A172 (cell line): Measurements from ENCODE around the gene RNF144A. TPM values are rescaled to one million over a fixed set of nuclear protein-coding genes. Genes with fewer than 3 reads are reported as not detected.
A peak's percentile ranks its signal among the peaks of the same experiment; 100 is the strongest.

Experiments used
- DNase-seq: peaks from one replicate; pipeline ENCODE4 v3.0.0-alpha.2; 2015; ENCODE audit warnings: low spot score
- total RNA-seq: library from RNA; depleted of rRNA; stranded (reverse); fragments of >200 nt; shearing (Covaris generic); gene quantifications from 2 replicates; pipeline ENCODE4 v1.2.3, GENCODE V29; 2014

The RNF144A gene
- total RNA-seq, 1 experiment from 2014 or later: 11.4 TPM

DNA sequence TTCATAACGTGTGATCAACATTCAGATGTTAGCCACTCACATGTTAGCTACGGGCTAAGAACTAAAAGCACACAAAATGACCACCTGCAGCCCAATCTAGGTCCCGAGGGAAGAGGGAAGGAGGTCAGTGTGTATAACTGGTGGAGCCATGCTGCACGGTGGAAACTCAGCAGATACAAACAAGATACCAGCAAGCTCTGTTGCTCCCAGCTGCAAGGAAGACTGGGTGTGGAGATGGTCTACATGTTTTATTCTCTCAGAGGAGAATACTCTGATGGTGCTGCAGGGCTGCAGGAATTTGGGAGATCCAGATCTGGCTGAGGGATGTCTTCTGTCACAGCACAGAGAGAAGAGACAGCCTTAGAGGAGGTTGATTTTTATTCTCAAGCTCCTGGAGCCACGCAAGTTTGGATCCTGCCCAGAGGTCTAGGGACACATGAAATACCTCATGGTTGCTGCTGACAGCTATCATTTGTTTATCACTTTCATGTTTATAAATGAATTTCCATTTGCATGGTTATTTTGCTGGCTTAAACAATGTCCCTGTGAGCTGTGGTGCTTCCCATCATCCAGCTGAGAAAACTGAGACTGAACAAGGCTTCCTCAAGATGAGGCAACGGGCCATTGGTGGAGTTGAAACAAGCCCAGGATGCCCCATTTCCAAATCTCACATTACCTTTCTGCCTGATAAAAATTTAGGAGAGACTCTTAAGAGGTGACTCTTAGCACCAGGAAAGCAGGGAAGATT lies 30.9 kb downstream of the RNF144A start:
- DNase-seq: no peak

DNA sequence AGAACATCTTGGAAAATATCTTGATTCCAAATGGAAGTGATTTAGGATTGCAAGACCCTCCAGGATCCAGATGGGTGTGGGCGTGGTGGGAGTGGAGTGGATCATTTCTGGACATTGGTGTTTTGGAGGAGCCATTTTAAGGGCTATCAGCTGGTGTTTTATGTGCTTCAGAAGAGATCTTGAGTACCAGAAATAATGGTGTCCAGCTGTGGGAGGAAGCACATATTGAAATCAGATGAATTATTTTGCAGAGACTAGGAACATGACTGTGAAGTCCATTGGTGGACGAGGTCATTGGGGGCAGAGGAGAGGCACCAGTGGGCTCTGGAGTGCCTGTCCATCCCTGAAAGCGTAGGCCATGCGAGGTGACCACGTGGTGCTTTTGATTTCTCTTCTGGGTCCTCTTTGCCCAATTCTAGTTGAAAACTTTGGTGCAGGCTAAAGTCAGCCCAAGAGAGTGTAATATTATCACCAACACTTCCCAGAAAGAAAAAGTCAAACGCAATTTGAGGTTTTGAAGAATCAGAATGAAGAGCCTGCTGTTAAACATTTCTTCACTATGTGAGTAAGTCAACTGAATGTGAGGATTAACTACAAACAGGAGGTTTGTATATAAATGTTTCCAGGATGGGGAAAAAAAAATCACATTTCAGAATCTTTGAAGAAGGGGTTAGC lies 31.6 kb downstream of the RNF144A start:
- DNase-seq: no peak

DNA sequence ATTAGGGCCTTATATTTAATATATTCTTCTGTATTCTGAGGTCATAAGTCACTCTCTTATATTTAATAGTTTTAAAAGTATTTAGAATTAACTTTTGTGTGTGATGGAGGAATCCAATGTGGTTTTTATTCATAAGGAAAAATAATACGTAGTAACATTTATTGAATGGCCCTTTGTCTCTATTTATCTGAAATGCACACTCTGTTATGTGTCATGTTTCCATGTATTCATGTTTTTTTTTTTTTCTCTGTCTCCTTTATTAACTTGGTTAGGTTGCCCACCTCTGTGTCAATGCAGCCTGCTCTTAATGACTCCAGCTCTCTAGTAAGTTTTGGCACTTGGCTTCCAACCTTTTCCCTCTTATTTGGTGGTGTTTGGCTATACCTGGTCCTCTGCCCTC lies 33.8 kb downstream of the RNF144A start:
- DNase-seq: no peak

DNA sequence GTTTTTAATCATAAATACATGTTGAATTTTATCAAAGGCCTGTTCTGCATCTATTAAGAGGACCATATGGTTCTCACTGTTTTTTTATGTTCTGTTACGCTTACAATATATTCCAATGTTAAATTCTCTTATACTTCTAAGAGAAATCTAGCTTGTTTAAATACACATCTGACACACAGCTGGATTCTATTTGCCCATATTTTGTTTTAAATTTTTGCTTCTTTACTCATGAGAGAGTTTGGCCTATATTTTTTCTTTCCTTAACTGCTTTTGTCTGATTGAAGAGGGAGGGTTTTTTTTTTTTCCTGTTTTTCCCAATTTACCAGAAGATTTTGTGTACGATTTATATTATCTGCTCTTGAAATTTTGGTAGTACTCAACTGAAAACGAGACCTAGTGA lies 34.9 kb downstream of the RNF144A start:
- DNase-seq: no peak

DNA sequence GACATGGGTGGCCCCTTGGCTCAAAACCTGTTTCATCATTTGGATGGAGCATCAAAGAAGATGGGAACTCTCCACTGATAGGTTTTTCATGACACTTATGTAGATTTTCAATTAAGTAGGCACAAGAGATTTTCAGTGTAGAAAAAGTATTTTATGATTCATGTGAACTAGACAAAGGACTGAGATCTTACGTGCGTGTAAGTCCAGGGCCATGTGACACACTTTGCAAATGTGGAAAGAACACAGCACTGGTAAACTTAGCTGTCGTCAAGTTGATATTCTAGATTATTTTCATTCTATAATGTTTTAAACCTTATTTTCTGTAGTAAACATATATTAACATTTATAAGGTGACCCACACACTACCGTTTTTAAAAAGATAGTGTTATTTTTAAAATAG lies 37.4 kb downstream of the RNF144A start:
- no peak for DNase-seq

DNA sequence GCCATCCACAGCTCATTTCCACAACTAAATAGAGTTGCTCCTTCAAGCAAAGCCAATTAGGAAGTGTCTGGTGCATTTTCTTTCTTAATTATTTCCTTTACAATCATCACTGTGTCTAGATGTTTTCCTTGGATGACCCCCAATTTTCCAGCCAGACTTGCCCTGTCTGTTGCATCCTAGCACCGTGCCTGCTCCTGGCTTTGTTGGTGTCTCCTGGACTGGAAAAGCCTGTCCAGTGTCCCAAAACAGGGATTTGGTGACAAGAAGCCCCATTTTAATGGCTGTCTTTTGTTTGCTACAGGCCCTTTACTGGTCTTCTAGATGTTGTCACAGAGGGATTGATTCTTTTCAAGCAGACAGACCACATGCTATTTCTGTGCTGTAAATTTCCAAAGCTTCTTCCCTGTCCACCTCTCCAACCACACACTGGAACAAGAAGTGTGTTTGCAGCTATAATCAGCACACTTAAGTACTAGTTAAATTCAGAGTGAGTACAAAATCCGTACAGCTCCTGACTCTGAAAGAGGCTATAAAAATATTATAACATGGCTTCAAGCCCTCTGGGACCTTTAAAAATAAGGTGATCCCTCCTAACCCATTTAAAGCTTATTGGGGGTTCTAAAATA lies 38.4 kb downstream of the RNF144A start:
- DNase-seq: peak; percentile 15

DNA sequence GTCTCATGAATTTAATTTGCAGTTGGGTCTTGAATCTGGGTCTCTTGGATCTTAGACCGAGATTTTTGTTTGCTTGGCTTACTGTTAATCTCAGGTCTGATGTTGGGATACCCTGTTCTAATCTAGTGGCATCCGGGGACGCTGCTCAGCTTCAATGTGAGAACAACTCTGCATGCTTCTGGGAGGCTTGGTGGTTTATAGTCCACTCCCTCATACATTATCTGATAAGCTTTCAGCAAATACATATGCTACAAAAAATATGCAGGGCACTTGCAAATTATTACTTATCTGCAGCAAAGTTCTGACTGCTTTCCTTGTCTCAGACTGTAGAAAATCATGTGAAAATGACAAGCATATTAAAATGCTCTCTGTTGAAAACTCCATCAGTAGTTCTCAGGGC lies 39.4 kb downstream of the RNF144A start:
- no peak for DNase-seq

DNA sequence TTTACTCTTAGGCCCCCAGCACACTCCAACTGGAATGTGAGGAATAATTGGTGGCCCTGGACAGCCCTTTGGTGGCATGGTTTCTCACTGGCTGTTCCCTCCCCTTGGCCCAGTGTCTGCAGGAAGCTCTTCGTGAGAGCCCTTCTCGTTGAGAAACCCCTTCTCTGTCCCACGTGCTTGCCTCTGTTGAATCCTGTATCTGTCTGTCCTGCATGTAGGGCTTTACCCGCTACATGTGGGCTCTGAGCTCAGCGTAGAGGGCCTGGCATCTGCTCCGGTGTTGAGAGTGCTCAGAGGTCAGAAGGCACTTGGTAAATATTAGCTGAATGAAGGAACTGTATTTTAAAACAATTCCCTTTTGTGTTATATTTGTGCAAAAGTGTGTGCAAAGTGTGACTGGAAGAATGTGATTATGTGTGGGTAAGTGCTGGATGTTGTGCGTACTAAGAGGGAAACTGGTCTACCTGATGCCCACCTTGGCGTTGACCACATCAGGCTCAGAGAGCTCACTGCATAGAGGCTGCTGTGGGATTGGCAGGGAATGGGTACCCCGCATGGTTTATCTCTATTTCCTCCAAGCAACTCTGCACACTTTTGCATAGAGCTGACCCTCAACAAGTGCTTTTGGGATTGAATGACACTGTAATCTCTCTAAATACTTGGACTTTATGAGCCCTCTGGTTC lies 40.0 kb downstream of the RNF144A start:
- no peak for DNase-seq

DNA sequence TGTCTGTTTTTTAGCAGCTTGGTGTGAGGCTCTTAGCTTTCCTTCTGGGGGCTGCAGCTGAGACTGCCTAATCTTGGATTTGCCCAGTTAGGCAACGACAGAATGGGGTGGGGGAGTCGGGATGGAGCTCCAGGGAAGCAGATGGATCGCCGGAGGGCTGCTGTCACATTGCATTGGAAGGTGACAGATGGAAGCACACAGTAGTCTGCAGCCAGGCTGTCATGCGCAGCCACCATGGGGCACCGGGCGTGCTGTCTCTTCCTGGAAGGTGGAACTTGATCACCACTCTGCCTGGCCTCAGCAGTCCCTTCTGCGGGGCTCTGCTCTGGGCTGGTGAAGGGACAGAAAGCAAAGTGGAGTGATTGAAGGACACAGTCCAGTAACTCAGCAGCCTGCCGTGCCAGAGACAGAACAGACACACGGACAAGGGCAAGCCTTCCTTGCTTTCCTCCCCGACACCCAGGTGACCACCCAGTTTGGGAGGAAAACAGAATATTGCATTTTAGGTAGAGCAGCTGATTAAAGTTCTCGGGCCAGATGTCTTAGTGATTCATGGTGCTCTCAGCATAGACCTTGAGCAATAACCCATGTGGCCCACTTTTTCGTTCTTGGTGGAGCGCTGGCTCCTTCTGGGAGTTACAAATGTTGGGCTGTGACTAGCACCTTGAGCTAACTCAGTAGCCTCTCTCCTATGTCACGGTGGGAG lies 40.9 kb downstream of the RNF144A start:
- no peak for DNase-seq

DNA sequence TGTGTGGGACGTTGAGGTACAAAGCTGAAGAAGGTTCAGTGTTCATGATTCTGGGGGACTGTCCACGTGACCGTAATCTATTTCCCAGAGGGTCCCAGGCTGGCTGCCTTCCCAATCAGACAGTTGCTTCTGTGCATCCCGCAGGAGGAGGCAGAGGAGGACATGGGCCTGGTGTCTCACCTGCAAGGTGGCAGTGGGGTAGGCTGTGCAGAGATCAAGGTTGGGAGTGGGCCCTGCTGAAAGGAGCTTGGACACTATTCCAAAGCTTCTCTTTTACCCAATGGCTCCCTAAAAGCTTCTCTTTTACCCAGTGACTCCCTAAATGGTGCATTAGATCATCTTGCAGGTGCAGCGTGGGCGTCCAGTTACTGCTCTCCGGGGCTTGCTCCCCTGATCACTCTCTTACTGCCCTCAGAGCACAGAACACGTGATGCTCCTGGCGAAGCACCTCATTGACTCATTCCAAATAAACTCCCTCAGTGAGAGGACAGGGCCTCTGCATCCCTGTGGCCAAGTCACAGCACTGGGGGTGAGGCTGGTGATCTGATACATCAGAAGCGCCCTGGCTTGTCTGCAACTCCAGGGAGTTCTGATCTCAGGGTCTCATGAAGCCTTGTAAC lies 41.5 kb downstream of the RNF144A start:
- DNase-seq: no peak

DNA sequence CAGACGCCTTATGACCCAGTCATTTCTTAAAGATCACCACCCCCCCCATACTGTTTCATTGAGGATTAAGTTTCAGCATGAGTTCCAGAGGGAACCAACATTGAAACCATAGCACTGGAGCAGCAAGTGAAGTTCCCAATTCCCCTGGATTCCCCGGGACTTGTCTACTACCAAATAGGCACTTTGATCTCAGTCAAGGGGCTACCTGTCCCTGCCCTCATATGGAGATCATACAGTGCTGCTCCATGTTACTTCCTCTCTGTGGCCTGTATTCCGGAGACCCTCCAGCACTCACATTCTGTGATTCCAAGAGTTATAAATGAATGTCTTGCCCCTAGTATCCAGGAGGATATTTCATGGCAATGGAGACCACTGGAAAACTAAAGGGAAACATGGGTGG lies 42.5 kb downstream of the RNF144A start:
- no peak for DNase-seq

DNA sequence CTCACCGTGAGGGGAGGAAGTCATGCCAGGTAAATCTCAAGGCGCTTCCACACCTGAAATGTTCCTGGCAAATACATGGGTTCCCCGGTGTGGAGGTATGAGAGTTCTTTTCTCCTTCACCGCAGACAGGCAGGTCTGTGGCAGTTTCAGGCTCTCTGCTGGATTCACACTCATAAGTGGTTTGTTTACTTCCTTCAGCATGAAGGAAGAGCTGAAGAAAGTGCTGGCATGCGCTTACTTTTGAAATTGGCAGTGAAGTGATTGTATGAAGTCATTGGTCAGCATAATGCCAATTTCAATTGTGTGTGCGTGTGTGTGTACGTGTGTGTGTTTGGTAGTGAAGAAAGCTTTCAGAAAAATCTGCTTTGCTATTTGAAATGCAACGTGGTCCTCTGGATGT lies 43.4 kb downstream of the RNF144A start:
- no peak for DNase-seq

DNA sequence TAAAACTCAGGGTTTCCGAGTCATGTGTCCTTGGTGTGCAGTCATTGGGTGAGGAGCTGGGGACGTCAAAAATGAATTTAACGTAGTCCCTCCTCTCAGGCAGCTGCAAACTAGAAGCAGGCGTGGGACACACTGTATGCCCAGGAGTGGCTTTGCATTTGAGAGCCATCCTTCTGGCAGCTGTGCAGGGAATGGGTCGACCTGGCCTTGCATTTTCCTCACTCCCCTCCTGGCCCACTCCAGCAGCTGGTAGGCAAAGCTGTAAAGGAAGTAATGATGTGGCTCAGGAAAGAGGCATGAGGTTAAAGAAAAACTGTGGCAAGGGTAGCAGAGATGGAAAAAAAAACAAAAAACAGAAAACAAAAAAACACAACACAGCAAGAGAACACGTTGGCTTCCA lies 46.5 kb downstream of the RNF144A start:
- no peak for DNase-seq

DNA sequence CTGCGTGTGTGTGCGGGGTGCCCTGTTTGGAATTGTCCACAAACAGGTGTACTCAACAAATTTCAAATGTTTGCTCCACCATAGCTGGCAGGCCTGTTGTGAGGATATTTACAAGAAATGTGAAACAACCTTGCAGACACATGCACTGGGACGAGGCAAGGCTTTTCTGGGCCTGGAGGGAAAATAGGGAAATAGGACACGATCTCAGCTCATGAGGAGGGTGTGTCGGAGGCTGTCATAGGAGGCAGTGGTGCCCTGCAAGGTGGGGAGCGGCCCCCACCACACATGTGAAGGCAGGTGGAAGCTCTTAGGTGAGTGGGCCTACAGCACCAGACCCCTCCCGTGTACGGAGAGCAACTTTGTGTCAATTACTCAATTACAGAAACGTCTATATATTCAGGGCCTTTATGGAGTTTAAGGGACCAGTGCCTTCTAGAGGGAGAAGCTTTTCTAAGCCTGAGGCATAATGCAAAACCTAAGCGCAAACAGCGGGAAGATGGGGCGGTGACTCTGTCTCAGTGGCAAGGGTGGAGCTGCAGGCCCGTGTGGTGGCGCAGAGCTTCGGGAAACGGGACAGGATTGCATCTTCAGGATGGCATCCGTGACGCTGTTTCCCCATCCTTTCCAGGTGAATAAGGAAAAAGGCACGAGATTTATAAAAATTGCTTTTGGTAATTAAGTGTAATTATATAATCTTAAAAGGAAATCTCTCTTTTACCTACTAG lies 48.0 kb downstream of the RNF144A start:
- no peak for DNase-seq

DNA sequence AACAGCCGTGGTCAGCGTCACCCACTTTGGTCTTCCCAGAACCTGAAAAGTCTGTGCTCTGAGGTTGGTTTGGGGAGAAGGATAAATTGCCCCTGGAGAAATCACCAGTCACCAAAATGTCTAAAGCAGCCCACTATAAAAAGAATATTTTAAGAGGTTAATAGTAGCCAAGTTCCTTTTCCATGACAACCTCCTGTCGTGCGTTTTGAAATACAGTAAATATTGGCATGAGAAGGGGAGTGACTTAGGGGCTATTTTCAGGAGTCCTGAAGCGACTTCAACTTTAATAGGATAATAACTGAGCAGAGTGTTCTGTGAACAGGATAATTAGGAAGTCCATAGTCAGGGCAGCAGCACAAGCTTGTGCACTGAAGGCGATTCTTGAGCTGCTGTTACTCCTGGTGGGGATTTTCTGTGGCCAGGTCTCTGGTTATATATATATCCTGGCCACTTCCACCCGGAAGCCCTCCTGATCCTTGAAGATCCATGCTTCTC lies 49.3 kb downstream of the RNF144A start:
- no peak for DNase-seq

DNA sequence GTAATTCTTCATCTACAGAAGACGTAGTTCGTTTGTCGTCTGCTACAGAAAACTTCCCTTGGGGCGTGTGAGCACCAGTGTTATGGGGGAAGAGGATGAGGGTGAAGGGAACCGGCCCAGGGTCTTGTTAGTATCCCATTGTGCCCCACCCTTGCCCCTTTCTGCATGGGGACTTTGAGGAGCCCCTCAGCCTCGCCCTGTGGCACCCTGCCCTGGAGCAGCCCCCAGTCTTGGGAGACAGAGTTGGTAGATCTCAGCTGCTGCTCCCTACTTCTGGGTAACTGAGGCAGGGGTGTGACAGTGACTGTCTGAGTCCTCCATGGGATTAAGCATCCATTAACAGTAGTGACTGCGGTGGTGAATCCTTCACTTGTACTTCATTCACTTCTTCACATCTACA lies 50.1 kb downstream of the RNF144A start:
- no peak for DNase-seq

DNA sequence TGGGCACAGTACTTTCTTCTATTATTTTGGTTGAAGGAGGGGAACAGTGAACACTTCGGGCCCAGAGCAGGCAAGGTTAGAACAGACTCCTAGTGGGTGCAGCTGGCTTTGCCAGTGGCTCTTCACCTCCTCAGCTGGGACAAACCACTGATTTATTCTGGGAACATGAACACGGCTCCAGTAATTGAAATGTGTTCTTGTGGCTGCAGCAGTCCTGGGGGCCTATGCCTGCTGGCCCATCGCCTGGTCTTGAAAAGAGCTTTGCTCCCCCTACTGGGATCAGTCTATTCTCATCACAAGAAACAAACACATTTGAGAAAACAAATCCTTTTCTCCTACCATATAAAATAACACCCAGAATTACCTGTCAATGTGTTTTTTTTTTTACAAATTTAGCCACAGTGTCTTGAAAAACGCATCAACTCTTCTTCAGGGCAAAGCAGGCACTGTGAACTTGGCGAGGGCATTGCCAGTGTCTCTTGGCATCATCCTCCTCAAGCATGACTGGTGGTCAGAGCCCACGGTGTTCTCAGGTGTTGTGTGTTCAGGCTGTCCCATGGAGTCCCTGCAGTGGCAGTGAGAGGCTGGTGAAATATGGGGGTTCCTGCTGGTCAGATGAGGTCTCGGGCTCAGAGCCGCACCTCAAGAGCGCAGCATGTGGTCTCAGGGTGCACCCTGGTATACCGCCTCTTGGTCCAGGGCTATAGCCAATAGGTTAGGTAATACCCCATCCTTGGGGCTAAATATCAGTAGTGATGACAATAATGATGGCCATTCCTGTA lies 51.3 kb downstream of the RNF144A start:
- DNase-seq: no peak

DNA sequence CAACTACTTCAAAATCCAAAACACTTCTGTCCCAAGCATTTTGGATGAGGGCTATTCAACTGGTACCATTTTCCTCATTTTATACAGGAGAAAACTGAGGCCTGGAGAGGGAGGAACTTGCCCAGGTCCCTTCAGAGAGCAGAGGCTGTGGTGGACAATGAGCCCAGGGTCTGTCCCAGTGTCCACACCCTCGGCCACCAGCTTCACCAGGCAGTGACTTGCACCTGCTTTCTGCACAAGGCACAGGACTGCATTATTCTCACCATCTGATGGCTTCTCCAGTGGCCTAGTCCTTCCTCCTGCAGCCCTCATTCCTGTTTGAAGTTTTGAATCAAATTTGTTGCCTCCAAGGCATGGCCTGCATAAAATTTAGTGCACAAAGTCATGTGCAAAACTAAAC lies 53.3 kb downstream of the RNF144A start:
- no peak for DNase-seq

DNA sequence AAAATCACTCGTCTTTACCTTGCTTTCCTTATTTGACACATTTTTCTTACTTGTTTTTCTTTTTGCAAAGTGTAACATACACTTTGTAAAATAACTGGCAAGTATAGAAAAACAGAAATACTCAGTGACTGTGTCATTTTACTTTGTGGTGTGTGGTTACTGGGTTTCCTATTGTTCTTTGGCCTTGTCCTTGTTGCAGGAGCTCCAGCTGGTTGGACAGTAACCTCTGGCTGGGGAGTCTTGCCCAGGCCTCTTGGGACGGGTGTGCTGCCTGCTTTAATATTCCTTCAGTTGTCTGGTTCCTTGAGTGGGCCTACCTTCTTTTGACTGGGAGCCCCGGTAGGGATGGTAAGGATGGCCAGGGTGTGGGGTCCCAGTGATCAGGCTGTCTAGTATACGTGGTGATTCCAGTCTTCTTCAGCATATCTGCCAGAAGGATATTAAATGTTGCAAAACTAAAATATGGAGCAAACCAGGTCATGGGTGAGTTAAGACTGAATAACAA lies 53.8 kb downstream of the RNF144A start:
- DNase-seq: no peak

DNA sequence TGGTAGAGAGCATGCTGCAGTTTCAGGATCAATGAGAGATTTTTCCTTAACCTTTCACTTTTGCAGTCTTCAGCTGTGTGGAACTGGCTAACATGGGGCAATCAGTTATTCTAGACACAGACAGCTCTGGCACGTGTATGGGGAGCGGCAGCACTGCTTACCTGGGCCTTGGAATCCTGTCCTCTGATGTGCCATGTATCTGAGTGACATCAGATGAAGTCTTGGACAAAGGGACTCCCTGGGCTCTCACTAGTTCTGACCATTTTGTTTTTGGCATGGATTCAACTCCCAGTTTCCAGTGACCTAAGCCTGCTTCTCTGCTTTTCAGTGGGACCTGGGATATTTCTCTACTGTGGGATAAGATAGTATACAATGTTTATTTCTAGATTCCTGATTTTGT lies 54.3 kb downstream of the RNF144A start:
- DNase-seq: no peak
